GM20431 (cell line): Measurements from ENCODE around the gene ARRDC2.

ENCODE experiments used
- in situ Hi-C: fragments of 300-500 bp; cut with MseI, MboI; formaldehyde crosslinking; loops from one replicate; pipeline ENCODE4 v1.15.0; 2020; ENCODE audit warnings: low sequenced_read_pairs; ENCODE audit not compliant: unreplicated experiment

ARRDC2 gene

DNA sequence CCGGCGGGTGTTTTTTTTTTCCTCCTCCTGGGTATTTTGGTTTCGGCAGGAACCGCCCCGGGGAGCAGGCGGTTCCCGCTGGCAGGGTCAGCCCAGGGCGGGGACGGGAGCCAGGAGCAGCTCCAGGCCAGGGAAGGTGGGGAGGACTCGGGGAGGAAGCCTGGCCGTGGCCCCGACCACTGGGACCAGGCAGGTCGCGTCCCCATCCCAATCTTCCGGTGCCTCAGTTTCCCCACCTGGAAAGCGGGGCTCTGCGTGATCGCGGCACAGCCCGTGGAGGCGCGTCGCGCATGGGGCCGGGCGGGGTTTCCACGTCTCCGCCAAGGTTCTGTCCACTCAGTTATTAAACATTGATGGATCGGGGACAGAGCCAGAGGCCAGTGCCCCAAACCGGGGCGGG lies 43.9 kb downstream of the ARRDC2 start:
- in situ Hi-C loops = loop anchor here (10.0 kb wide), 1 partner anchor 97 kb away; no protein-coding TSS in a partner anchor

DNA sequence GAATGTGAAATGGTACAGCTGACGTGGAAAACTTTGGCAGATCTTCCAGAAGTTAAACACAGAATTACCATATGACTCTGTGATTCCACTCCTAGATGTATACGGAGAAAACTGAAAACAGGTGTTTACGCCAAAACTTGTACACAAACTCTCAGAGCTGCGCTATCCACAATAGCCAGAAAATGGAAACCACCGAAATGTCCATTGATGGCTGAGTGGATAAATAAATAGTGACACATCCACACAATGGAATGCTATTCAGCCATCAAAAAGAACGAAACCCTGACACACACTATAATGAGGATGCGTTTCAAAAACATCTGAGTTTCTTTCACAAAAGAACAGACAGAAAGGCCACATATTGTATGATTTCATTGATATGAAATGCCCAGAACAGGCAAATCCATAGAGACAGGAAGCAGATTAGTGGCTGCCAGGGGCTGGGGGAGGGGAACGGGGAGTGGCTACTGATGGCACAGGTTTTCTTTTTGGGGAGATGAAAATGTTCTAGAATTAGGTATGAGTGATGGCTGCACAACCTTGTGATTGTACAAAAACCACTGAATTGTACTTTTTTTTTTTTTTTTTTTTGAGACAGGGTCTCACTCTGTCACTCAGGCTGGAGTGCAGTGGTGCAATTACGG lies 45.7 kb downstream of the ARRDC2 start:
- in situ Hi-C loops = loop anchor here (10.0 kb wide), 1 partner anchor 99 kb away; no protein-coding TSS in a partner anchor

DNA sequence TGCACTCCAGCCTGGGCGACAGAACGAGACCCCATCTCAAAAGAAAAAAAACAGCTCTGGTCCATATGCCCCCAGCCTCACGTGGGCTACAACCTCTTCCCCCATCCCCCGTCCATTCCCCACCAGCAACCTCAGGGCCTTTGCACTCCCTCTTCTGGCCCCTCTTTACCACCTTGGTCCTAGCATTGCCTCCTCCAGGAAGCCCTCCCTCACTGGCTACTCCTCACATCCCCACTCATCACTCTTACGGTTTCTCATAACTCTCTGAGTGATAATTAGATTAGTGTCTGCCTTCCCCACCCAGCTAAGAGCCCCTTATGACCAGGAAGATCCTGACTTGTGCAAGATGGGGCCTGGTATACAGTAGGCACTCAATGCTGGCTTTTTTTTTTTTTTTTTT lies 48.0 kb downstream of the ARRDC2 start:
- in situ Hi-C loops = loop anchor here (5.0 to 10.0 kb wide), 2 partner anchors 54 to 101 kb away; no protein-coding TSS in a partner anchor

DNA sequence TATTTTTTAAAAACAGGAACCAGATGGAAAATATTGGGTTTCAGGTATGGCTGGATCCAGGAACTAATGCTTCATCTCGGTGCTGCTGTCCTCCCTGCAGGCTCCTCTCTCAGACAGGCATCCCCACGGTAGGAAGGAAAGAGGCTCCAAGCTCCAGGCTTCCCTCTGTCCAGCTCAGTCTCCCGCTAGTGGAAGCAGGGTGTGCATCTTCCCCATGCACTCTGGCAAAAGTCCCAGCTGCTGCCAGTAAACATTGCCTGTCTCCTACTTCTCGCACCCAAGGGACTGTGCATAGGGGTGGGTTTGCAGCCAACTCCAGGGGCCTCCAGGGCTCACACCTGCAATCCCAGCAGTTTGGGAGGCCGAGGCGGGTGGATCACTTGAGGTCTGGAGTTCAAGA lies 49.6 kb downstream of the ARRDC2 start:
- in situ Hi-C loops = loop anchor here (5.0 to 10.0 kb wide), 2 partner anchors 55 to 103 kb away; no protein-coding TSS in a partner anchor

DNA sequence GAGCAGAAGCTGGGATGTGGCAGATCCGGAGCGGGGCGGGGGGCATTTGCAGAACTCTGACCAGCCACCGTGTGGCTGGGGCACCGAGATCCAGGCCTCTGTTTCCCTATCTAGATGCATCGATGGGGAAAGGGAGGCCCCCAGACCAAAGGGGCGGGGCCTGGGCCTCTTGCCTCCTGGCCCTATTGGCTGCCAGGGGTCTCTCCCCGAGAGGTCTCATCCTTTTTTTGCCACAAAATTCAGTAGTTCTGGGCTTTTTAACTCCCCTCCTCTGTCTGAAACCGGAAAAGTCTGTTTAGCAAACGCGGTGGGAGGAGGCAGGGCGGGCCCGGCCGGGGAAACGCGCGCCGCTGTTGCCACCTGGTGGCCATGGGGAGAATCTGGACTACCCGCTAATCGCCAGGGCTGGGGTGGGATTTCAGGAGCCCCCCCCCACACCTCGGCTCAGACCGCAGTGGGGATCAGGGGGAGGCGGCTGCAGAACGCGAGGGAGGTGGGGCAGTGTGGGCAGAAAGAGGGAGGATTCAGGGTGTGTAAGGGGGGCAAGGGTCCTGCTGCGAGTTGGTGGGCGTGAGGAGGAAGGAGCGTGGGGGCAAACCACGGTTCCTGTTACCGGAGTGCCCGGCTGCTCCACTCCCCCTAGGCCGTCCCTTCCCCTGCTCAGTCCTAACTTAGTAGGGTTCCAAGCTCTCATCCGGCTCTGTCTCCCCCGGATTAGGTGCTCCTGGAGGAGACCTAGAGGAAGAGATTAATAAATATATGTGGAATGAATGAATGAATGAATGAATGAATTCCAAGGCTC lies 50.4 kb downstream of the ARRDC2 start:
- in situ Hi-C loops = loop anchor here (5.0 to 10.0 kb wide), 2 partner anchors 56 to 104 kb away; no protein-coding TSS in a partner anchor

DNA sequence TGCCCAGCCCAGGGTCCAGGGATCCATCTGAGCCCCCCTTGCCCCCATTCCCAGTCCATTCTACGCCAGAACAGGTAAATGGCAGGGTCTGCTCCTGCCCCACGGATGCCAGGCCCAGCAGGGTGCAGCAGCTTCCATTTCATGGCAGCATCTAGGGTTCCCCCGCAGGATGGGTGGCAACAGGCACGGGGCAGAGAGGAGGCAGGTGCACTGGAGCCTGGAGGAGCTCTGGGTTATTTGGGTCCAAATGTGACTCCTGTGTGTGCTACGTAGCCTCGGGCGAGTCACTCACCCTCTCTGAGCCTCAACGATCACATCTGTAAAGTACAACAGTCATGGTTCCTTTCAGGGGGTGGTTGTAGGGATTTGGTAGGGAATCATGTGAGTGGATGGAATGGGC lies 51.3 kb downstream of the ARRDC2 start:
- in situ Hi-C loops = loop anchor here (5.0 to 10.0 kb wide), 2 partner anchors 57 to 104 kb away; no protein-coding TSS in a partner anchor

DNA sequence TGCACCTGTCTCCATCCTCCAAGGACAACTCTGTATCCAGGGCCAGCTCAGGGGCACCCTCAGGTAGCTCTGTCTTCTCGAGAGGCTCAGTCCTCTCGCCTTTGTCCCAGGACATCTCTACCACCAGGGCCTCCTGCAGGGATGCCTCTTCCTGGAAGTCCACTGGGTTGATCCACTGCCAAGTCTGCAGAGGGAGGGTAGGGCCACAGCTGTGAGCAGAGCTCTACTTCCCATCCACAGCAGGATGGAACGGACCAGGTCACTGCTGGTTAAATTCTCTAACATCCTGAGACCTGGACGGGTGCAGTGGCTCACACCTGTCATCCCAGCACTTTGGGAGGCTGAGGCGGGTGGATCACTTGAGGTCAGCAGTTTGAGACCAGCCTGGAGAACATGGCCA lies 51.9 kb downstream of the ARRDC2 start:
- in situ Hi-C loops = loop anchor here (5.0 to 10.0 kb wide), 2 partner anchors 58 to 105 kb away; no protein-coding TSS in a partner anchor

- in situ Hi-C loops = no loop called here
Measured at GRCh38 chr19:18060472-18060871, 52.5 kb downstream of the ARRDC2 start.

- in situ Hi-C loops = no loop called here
Measured at GRCh38 chr19:18062028-18062427, 54.1 kb downstream of the ARRDC2 start.

- in situ Hi-C loops = no loop called here
Measured at GRCh38 chr19:18063463-18063862, 55.5 kb downstream of the ARRDC2 start.
